A549 (cell line): ENCODE results near the gene STK4. TPM values are rescaled to one million over a fixed set of nuclear protein-coding genes. Genes with fewer than 3 reads are reported as not detected.
A peak's percentile ranks its signal among the peaks of the same experiment; 100 is the strongest.

Experiments used
- ATAC-seq, 2 experiments: fragments of 200-7000 bp in 1 of 2; fragments of >200 bp in 1 of 2; cut with Nextera tagmentation in 1 of 2; cut with Tn5 transposase in 1 of 2; 3 replicates each; pipeline versions ENCODE4 v1.8.0 to v1.9.1; 2018 to 2020; ENCODE audit warnings: mild to moderate bottlenecking in 1 of 2, moderate library complexity in 1 of 2
- CTCF ChIA-PET: fragments of 300-600 bp; sonication (Branson Sonifier 250); formaldehyde crosslinking; extraction: SDS; loops from one replicate; lab custom pipeline; 2021; ENCODE audit warnings: antibody characterized with exemption, inconsistent platforms; lab: Yijun Ruan, JAX
- POLR2A ChIA-PET: fragments of 350-600 bp; formaldehyde crosslinking; extraction: SDS; loops from one replicate; lab custom pipeline; 2021; ENCODE audit warnings: antibody characterized with exemption, inconsistent platforms; lab: Yijun Ruan, JAX
- DNase-seq, 2 experiments: peaks; one replicate each; pipeline versions ENCODE4 v3.0.0 to v3.0.0-alpha.2; 2011 to 2016; ENCODE audit warnings: low read depth in 1 of 2, low spot score in 1 of 2
- FAIRE-seq: peaks from 2 replicates; lab custom pipeline; 2011; peaks lifted over from hg19 to GRCh38; lab: Jason Lieb, UNC
- H3K27ac ChIP-seq, 2 experiments: fragments of >200 bp; sonication (Bioruptor Twin); formaldehyde crosslinking; 3 replicates each; pipeline ENCODE4 v1.5.1; 2016 to 2017
- H3K4me1 ChIP-seq: fragments of >200 bp; sonication (Bioruptor Twin); formaldehyde crosslinking; 3 replicates; pipeline ENCODE4 v1.6.1; 2016
- H3K4me2 ChIP-seq: fragments of >200 bp; sonication (Bioruptor Twin); formaldehyde crosslinking; 3 replicates; pipeline ENCODE4 v1.6.1; 2016
- H3K4me3 ChIP-seq: fragments of >200 bp; sonication (Bioruptor Twin); formaldehyde crosslinking; 3 replicates; pipeline ENCODE4 v1.5.1; 2016
- H3K9me3 ChIP-seq: fragments of >200 bp; sonication (Bioruptor Twin); formaldehyde crosslinking; 3 replicates; pipeline ENCODE4 v1.6.1; 2016
- CEBPB ChIP-seq, 2 experiments: fragments of >200 bp in 1 of 2; sonication (Bioruptor Twin) in 1 of 2; formaldehyde crosslinking in 1 of 2; IDR thresholded peaks; 2 replicates each; pipeline ENCODE4 v1.6.1; 2012 to 2016
- EHF ChIP-seq: fragments of 250-450 bp; sonication (Bioruptor Pico); IDR thresholded peaks from 2 replicates; pipeline ENCODE4 v1.5.0; 2020; ENCODE audit warnings: mild to moderate bottlenecking
- HEYL ChIP-seq: fragments of 250-450 bp; sonication (Bioruptor Pico); IDR thresholded peaks from 2 replicates; pipeline ENCODE4 v1.8.0; 2021; ENCODE audit warnings: mild to moderate bottlenecking, moderate library complexity
- HOXB5 ChIP-seq: fragments of 250-450 bp; sonication (Bioruptor Pico); IDR thresholded peaks from 2 replicates; pipeline ENCODE4 v1.5.0; 2020; ENCODE audit warnings: mild to moderate bottlenecking, moderate library complexity
- KDM1A ChIP-seq: fragments of 200-600 bp; sonication (generic); IDR thresholded peaks from 2 replicates; pipeline ENCODE4 v1.6.1; 2016; ENCODE audit warnings: low read depth, mild to moderate bottlenecking
- MAZ ChIP-seq: fragments of 150-350 bp; IDR thresholded peaks from 2 replicates; pipeline ENCODE4 v1.6.1; 2014; ENCODE audit warnings: antibody characterized with exemption, low read depth, low read length, borderline replicate concordance
- NPAS2 ChIP-seq: fragments of 250-450 bp; sonication (Bioruptor Pico); IDR thresholded peaks from 2 replicates; pipeline ENCODE4 v1.8.0; 2022; ENCODE audit warnings: mild to moderate bottlenecking, moderate library complexity, borderline replicate concordance
- NR3C1 ChIP-seq: fragments of >200 bp; sonication (Bioruptor Twin); formaldehyde crosslinking; IDR thresholded peaks from 3 replicates; pipeline ENCODE4 v1.6.1; 2017
- POLR2A ChIP-seq: IDR thresholded peaks from 2 replicates; pipeline ENCODE4 v1.6.1; 2012; ENCODE audit warnings: mild to moderate bottlenecking, low read length
- POLR2AphosphoS2 ChIP-seq: conservative IDR thresholded peaks from 2 replicates; pipeline ENCODE4 v1.6.1; 2012; ENCODE audit warnings: low read length, improper control_type of control experiment, inconsistent platforms
- RAD21 ChIP-seq, 2 experiments: fragments of >200 bp in 1 of 2; sonication (Bioruptor Twin) in 1 of 2; formaldehyde crosslinking in 1 of 2; IDR thresholded peaks in 1 of 2; conservative IDR thresholded peaks in 1 of 2; 2 replicates in 1 of 2; 3 replicates in 1 of 2; pipeline ENCODE4 v1.6.1; 2012 to 2018; ENCODE audit warnings: inconsistent platforms in 1 of 2
- RFX5 ChIP-seq: fragments of 450-650 bp; IDR thresholded peaks from 2 replicates; pipeline ENCODE4 v1.7.1; 2014; ENCODE audit warnings: antibody characterized with exemption, mild to moderate bottlenecking, moderate library complexity
- RNF2 ChIP-seq: fragments of 200-600 bp; sonication (generic); IDR thresholded peaks from 2 replicates; pipeline ENCODE4 v1.6.1; 2016; ENCODE audit warnings: low read depth, mild to moderate bottlenecking, antibody characterized with exemption, moderate library complexity, borderline replicate concordance
- SMC3 ChIP-seq: fragments of >200 bp; sonication (Bioruptor Twin); formaldehyde crosslinking; IDR thresholded peaks from 3 replicates; pipeline ENCODE4 v1.6.1; 2018; ENCODE audit warnings: inconsistent platforms
- ZC3H11A ChIP-seq: fragments of 450-650 bp; IDR thresholded peaks from 2 replicates; pipeline ENCODE4 v1.6.1; 2014; ENCODE audit warnings: antibody characterized with exemption, mild to moderate bottlenecking
- WGBS: methylation state at CpG from one replicate; pipeline ENCODE4 v1.1.6; 2017; ENCODE audit errors: missing lambda C conversion rate; 5-methylcytosine and 5-hydroxymethylcytosine counted together
- polyA plus RNA-seq, 4 experiments: library from polyadenylated mRNA; depleted of rRNA in 3 of 4; stranded (reverse); fragments of >200 nt; fragmentation: RNase III in 1 of 4; extraction: RNeasy Plus Mini Kit Qiagen cat#74134 plus additional on column Dnase treatment in 1 of 4; gene quantifications; 2 replicates in 3 of 4; 3 replicates in 1 of 4; pipeline ENCODE4 v1.2.3, GENCODE V29; 2011 to 2017
- TF ChIP-seq, protein P1 (sequence below): IDR thresholded peaks from 2 replicates; pipeline ENCODE4 v1.6.1; 2012; ENCODE audit warnings: low read depth, borderline replicate concordance
- TF ChIP-seq, protein P2 (sequence below): fragments of 250-450 bp; sonication (Bioruptor Pico); IDR thresholded peaks from 2 replicates; pipeline ENCODE4 v1.5.0; 2021; ENCODE audit warnings: mild to moderate bottlenecking, moderate library complexity, borderline replicate concordance
- TF ChIP-seq, protein P3 (sequence below): fragments of 450-650 bp; IDR thresholded peaks from 2 replicates; pipeline ENCODE4 v1.6.1; 2014; ENCODE audit warnings: antibody characterized with exemption
- TF ChIP-seq, protein P4 (sequence below): fragments of 200-600 bp; sonication (generic); IDR thresholded peaks from 2 replicates; pipeline ENCODE4 v1.6.1; 2016; ENCODE audit warnings: antibody characterized with exemption, mild to moderate bottlenecking, moderate library complexity

The STK4 gene
- polyA plus RNA-seq, 2 of the 4 experiments (the other 2 are of a cell fraction), result 14.5 to 34.5 TPM

DNA sequence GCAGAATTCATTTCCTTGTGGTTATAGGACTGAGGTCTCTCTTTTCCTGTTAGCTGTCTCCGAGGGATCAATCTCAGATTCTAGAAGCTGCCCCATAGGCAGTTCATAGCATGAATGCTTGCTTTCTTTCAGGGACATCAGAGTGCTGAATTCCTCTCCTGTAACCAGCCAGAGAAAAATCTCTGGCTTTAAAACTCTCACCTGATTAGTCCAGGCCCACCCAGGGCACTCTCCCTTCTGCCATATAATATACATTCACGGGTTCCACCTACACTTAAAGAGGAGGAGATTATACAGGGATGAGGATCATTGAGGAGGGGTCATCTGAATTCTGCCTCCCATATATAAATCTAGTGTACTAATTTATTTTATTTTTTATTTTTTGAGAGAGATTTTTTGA, 136.8 kb downstream of the STK4 start (continued):
- TF ChIP-seq, protein P1, sequence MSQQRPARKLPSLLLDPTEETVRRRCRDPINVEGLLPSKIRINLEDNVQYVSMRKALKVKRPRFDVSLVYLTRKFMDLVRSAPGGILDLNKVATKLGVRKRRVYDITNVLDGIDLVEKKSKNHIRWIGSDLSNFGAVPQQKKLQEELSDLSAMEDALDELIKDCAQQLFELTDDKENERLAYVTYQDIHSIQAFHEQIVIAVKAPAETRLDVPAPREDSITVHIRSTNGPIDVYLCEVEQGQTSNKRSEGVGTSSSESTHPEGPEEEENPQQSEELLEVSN, result no peak
- TF ChIP-seq POLR2A (no peak), RNF2 (no peak), KDM1A (no peak), EHF (CRISPR knock-in tag) (no peak)

DNA sequence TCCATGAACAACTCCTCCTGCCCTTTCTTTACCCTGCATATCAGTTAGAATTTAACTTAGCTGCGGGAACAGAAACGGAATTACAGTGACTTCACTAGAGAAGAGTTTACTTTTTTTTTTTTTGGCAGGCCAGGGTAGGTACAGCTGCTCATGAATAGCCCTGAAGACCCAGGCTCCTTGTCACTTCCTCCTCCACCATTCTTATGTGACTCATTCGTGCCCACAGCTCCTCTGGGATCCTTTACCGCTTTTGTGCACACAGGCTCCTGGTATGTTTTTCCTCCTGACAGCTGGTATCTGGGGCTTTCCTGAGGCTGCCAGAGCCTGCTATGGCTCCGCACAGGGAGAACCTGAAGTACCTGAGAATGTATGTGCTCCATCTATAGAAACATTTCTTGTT, 138.5 kb downstream of the STK4 start:
- no peak overlapping the region for H3K27ac ChIP-seq
- H3K9me3 ChIP-seq, result no peaks in the 10 kb centered on the region
- WGBS, result 36% methylated on average over 5 of the region's 5 CpGs
- ChIA-PET CTCF (interaction anchor here (0.9 to 13.7 kb wide), 6 partner anchors 9 to 94 kb away, joined by 3 to 155 read pairs (median 4); no protein-coding TSS in a partner anchor), POLR2A (no interaction called here)
- DNase-seq (no peak), FAIRE-seq (no peak), ATAC-seq (no peak)
- H3K4me3 ChIP-seq, result no peak overlapping the region
- H3K4me2 ChIP-seq, result no peak overlapping the region
- TF ChIP-seq ZC3H11A, result no peak
- TF ChIP-seq POLR2A, result no peak
- no peak for TF ChIP-seq MAZ
- TF ChIP-seq, protein P2, sequence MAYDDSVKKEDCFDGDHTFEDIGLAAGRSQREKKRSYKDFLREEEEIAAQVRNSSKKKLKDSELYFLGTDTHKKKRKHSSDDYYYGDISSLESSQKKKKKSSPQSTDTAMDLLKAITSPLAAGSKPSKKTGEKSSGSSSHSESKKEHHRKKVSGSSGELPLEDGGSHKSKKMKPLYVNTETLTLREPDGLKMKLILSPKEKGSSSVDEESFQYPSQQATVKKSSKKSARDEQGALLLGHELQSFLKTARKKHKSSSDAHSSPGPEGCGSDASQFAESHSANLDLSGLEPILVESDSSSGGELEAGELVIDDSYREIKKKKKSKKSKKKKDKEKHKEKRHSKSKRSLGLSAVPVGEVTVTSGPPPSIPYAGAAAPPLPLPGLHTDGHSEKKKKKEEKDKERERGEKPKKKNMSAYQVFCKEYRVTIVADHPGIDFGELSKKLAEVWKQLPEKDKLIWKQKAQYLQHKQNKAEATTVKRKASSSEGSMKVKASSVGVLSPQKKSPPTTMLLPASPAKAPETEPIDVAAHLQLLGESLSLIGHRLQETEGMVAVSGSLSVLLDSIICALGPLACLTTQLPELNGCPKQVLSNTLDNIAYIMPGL (CRISPR knock-in tag), result no peak
- no peak for TF ChIP-seq RFX5
- H3K4me1 ChIP-seq, result no peaks in the 10 kb centered on the region

DNA sequence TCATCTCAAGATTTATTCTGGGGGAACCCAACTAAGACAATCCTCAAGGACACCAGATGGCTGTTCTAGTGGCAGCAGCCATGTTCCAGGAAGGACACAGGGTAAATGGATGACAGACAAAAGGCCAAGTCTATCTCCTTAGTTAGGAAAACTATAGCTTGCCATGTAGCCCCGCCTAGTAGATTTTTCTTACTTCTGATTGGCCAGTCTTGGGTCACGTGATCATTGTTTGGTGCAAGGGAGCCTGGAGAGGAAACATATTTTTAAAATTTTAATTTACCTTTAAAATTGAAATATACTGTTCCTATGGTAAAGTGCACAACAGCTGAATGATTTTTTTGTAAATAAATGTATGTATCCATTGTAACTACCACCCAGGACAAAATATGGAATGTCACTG, 139.0 kb downstream of the STK4 start:
- H3K4me3 ChIP-seq, result no peak overlapping the region
- ATAC-seq (no peak), FAIRE-seq (no peak), DNase-seq (no peak)
- no peaks in the 10 kb centered on the region for H3K4me1 ChIP-seq
- no peak overlapping the region for H3K27ac ChIP-seq
- CTCF ChIA-PET, result interaction anchor here (1.3 to 13.7 kb wide), 6 partner anchors 10 to 189 kb away, joined by 4 to 155 read pairs (median 12); partner anchors contain the start of gene WFDC5
- whole genome bisulfite sequencing, result 25% methylated on average over 2 of the region's 2 CpGs
- H3K9me3 ChIP-seq, result no peaks in the 10 kb centered on the region
- POLR2A ChIA-PET, result no interaction called here
- H3K4me2 ChIP-seq, result no peak overlapping the region
- TF ChIP-seq, protein P3, sequence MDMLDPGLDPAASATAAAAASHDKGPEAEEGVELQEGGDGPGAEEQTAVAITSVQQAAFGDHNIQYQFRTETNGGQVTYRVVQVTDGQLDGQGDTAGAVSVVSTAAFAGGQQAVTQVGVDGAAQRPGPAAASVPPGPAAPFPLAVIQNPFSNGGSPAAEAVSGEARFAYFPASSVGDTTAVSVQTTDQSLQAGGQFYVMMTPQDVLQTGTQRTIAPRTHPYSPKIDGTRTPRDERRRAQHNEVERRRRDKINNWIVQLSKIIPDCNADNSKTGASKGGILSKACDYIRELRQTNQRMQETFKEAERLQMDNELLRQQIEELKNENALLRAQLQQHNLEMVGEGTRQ, result peak; percentile 64
- TF ChIP-seq, protein P2 (CRISPR knock-in tag), result no peak

DNA sequence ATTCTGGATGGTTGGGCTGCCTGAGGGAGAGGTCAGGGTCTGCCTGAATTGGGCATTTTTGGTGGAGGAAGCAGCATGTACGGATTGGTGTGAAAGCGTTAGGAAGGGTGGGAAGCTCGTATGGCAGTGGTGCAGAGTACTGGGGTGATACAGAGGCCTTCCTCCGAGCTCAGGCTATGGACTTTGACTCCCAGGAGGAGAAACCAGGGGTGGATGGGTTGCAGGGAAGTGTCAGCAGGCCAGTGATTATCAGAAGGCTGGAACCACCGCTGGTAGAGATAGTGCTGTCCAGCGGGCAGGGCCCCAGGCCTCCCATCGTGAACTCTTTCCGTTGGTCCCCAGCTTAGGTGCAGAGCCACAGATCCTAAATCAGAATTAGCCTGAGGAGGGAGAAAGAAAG, 143.3 kb downstream of the STK4 start:
- no peak for ATAC-seq
- no peak overlapping the region for H3K4me2 ChIP-seq
- ChIA-PET CTCF (interaction anchor here (1.0 to 13.7 kb wide), 11 partner anchors 10 to 185 kb away, joined by 3 to 155 read pairs (median 7); no protein-coding TSS in a partner anchor), POLR2A (no interaction called here)
- H3K27ac ChIP-seq, result no peak overlapping the region
- H3K9me3 ChIP-seq, result no peaks in the 10 kb centered on the region
- no peak overlapping the region for H3K4me3 ChIP-seq
- no peaks in the 10 kb centered on the region for H3K4me1 ChIP-seq
- WGBS, result 50% methylated on average over 8 of the region's 8 CpGs
- no peak for FAIRE-seq
- no peak for DNase-seq
- TF ChIP-seq NR3C1, result no peak
- TF ChIP-seq RAD21 (conservative IDR thresholded peaks at IDR 0.05 in 1 of 2, IDR thresholded peaks at IDR 0.05 in 1 of 2), result no peak
- no peak for TF ChIP-seq CEBPB (IDR thresholded peaks at IDR 0.05)
- TF ChIP-seq, protein P1, result no peak
- no peak for TF ChIP-seq HEYL (CRISPR knock-in tag)
- TF ChIP-seq, protein P4, sequence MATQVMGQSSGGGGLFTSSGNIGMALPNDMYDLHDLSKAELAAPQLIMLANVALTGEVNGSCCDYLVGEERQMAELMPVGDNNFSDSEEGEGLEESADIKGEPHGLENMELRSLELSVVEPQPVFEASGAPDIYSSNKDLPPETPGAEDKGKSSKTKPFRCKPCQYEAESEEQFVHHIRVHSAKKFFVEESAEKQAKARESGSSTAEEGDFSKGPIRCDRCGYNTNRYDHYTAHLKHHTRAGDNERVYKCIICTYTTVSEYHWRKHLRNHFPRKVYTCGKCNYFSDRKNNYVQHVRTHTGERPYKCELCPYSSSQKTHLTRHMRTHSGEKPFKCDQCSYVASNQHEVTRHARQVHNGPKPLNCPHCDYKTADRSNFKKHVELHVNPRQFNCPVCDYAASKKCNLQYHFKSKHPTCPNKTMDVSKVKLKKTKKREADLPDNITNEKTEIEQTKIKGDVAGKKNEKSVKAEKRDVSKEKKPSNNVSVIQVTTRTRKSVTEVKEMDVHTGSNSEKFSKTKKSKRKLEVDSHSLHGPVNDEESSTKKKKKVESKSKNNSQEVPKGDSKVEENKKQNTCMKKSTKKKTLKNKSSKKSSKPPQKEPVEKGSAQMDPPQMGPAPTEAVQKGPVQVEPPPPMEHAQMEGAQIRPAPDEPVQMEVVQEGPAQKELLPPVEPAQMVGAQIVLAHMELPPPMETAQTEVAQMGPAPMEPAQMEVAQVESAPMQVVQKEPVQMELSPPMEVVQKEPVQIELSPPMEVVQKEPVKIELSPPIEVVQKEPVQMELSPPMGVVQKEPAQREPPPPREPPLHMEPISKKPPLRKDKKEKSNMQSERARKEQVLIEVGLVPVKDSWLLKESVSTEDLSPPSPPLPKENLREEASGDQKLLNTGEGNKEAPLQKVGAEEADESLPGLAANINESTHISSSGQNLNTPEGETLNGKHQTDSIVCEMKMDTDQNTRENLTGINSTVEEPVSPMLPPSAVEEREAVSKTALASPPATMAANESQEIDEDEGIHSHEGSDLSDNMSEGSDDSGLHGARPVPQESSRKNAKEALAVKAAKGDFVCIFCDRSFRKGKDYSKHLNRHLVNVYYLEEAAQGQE, result no peak
- TF ChIP-seq SMC3, result no peak
- no peak for TF ChIP-seq POLR2AphosphoS2
- TF ChIP-seq NPAS2 (CRISPR knock-in tag), result no peak
- no peak for TF ChIP-seq HOXB5 (CRISPR knock-in tag)
